ENCODE measurements around the gene MAP7. TPM values are rescaled to one million over a fixed set of nuclear protein-coding genes. Genes with fewer than 3 reads are reported as not detected.

Gene MAP7
- total and polyA plus RNA-seq, 2 donors, result 3.3 to 10.4 TPM

GRCh38 chr6:136520517-136520916, 29.7 kb downstream of the MAP7 start:
- H3K4me1 ChIP-seq (ENCODE audit: insufficient read depth), result no peaks in the 10 kb centered on the region
- H3K27ac ChIP-seq (ENCODE audit: low read depth), result no peak overlapping the region
- 84% methylated on average over 3 of the region's 3 CpGs for WGBS
- H3K36me3 ChIP-seq (ENCODE audit: insufficient read depth), result no peaks in the 10 kb centered on the region
- DNase-seq (ENCODE audit: extremely low spot score), result no peak
- no peak overlapping the region for H3K4me3 ChIP-seq (ENCODE audit: low read depth, low read length)

DNA sequence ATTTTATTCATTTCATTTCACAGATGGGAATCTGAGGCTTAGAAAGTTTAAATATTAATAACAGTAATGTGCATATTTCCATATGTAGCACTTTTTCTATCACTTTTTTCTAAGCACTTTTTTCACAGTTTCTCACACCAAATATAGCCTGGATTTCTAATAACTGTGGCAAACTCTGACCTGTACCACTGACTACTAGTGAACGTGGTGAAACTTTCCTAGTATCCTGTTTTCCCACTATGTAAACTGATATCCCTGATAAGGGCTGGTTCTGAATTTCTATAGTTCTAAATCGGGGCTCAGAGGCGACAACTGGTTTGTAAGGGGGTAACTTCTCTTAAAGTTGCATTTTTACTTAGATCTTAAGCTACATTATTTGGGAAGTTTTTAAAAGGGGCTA, 32.6 kb downstream of the MAP7 start:
- no peak for DNase-seq (ENCODE audit: extremely low spot score)
- Histone ChIP-seq H3K4me1 (ENCODE audit: insufficient read depth) (no peaks in the 10 kb centered on the region), H3K27ac (ENCODE audit: low read depth) (no peak overlapping the region), H3K4me3 (ENCODE audit: low read depth, low read length) (no peak overlapping the region), H3K36me3 (ENCODE audit: insufficient read depth) (no peaks in the 10 kb centered on the region)
- WGBS, result 68% methylated on average over 3 of the region's 3 CpGs

GRCh38 chr6:136517002-136517401, 33.2 kb downstream of the MAP7 start:
- no peaks in the 10 kb centered on the region for H3K36me3 ChIP-seq (ENCODE audit: insufficient read depth)
- H3K4me1 ChIP-seq (ENCODE audit: insufficient read depth), result no peaks in the 10 kb centered on the region
- no peak for DNase-seq (ENCODE audit: extremely low spot score)
- no peak overlapping the region for H3K27ac ChIP-seq (ENCODE audit: low read depth)
- H3K4me3 ChIP-seq (ENCODE audit: low read depth, low read length), result no peak overlapping the region

GRCh38 chr6:136514591-136514990, 35.6 kb downstream of the MAP7 start:
- DNase-seq (ENCODE audit: extremely low spot score), result no peak
- Histone ChIP-seq H3K36me3 (ENCODE audit: insufficient read depth) (no peaks in the 10 kb centered on the region), H3K4me3 (ENCODE audit: low read depth, low read length) (no peak overlapping the region), H3K4me1 (ENCODE audit: insufficient read depth) (no peaks in the 10 kb centered on the region), H3K27ac (ENCODE audit: low read depth) (no peak overlapping the region)
- WGBS, result 87% methylated on average over 4 of the region's 4 CpGs

GRCh38 chr6:136511926-136512325, 38.3 kb downstream of the MAP7 start:
- no peaks in the 10 kb centered on the region for H3K36me3 ChIP-seq (ENCODE audit: insufficient read depth)
- H3K4me3 ChIP-seq (ENCODE audit: low read depth, low read length), result no peak overlapping the region
- no peaks in the 10 kb centered on the region for H3K4me1 ChIP-seq (ENCODE audit: insufficient read depth)
- H3K27ac ChIP-seq (ENCODE audit: low read depth), result no peak overlapping the region
- 76% methylated on average over 3 of the region's 3 CpGs for WGBS
- DNase-seq (ENCODE audit: extremely low spot score), result no peak

DNA sequence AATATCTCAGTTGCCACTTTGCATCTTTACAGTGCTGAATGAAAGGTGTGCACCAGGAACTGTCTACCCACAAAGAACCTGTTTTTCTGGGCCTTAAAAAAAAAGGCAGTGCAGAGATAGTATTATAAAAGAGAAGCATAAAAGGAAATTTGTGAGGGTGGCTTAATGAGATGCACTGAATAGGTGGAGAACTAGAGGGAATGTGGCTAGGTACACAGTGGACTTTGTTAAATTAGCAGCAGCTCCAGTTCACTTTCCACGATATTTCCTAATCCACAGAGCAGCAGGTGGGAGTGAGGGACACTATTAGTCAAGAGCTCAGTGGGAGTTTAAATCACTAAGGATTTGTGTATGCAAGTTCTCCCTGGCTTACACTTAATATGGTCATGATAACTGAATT, 38.8 kb downstream of the MAP7 start:
- Histone ChIP-seq H3K36me3 (ENCODE audit: insufficient read depth) (no peaks in the 10 kb centered on the region), H3K4me3 (ENCODE audit: low read depth, low read length) (no peak overlapping the region), H3K4me1 (ENCODE audit: insufficient read depth) (no peaks in the 10 kb centered on the region), H3K27ac (ENCODE audit: low read depth) (no peak overlapping the region)
- WGBS, result 67% methylated on average over 1 of the region's 1 CpG
- no peak for DNase-seq (ENCODE audit: extremely low spot score)

GRCh38 chr6:136510782-136511181, 39.4 kb downstream of the MAP7 start:
- DNase-seq (ENCODE audit: extremely low spot score), result no peak
- H3K4me3 ChIP-seq (ENCODE audit: low read depth, low read length), result no peak overlapping the region
- no peaks in the 10 kb centered on the region for H3K36me3 ChIP-seq (ENCODE audit: insufficient read depth)
- no peaks in the 10 kb centered on the region for H3K4me1 ChIP-seq (ENCODE audit: insufficient read depth)
- WGBS, result 74% methylated on average over 4 of the region's 4 CpGs
- H3K27ac ChIP-seq (ENCODE audit: low read depth), result no peak overlapping the region

GRCh38 chr6:136510299-136510698, 39.9 kb downstream of the MAP7 start:
- H3K4me1 ChIP-seq (ENCODE audit: insufficient read depth), result no peaks in the 10 kb centered on the region
- 91% methylated on average over 5 of the region's 5 CpGs for WGBS
- H3K27ac ChIP-seq (ENCODE audit: low read depth), result no peak overlapping the region
- no peaks in the 10 kb centered on the region for H3K36me3 ChIP-seq (ENCODE audit: insufficient read depth)
- no peak for DNase-seq (ENCODE audit: extremely low spot score)
- H3K4me3 ChIP-seq (ENCODE audit: low read depth, low read length), result no peak overlapping the region

DNA sequence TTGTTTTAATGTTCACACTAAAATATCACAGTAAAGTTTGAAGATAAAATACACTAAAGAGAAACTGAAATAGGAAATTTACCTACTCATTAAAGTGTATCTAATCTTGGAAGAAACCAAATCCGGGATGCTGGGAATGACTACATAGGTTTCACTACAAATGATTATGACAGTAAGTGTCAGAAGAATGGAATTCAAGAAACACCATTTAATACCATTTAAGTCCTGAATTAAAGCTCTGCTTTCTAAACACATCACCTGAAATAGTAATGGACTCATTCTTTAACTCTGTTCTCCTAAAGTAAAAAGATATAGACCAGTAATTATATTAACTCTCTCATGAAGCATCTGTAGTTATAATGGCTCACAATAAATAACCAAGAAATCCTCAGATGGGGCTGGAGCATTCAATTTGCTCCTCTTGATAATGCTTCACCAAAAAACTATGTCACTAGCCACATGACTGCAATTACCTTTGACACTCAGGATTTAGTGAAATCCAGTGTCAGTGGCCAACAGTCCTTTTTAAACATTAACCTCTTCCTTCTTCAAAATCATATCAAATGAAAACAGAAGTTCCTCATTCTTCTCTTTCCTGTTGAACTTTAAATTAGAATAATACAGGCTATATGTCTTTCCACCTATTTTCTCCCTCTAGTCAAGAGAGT, 41.4 kb downstream of the MAP7 start:
- WGBS, result 74% methylated on average over 1 of the region's 1 CpG
- Histone ChIP-seq H3K4me3 (ENCODE audit: low read depth, low read length) (no peak overlapping the region), H3K4me1 (ENCODE audit: insufficient read depth) (no peaks in the 10 kb centered on the region), H3K27ac (ENCODE audit: low read depth) (no peak overlapping the region), H3K36me3 (ENCODE audit: insufficient read depth) (no peaks in the 10 kb centered on the region)
- no peak for DNase-seq (ENCODE audit: extremely low spot score)

- no peak for DNase-seq (ENCODE audit: extremely low spot score)
- Histone ChIP-seq H3K4me3 (ENCODE audit: low read depth, low read length) (no peak overlapping the region), H3K27ac (ENCODE audit: low read depth) (no peak overlapping the region), H3K4me1 (ENCODE audit: insufficient read depth) (no peaks in the 10 kb centered on the region), H3K36me3 (ENCODE audit: insufficient read depth) (no peaks in the 10 kb centered on the region)
- 74% methylated on average over 5 of the region's 5 CpGs for WGBS
These were observed 44.0 kb downstream of the MAP7 start for GRCh38 chr6:136506124-136506799.

DNA sequence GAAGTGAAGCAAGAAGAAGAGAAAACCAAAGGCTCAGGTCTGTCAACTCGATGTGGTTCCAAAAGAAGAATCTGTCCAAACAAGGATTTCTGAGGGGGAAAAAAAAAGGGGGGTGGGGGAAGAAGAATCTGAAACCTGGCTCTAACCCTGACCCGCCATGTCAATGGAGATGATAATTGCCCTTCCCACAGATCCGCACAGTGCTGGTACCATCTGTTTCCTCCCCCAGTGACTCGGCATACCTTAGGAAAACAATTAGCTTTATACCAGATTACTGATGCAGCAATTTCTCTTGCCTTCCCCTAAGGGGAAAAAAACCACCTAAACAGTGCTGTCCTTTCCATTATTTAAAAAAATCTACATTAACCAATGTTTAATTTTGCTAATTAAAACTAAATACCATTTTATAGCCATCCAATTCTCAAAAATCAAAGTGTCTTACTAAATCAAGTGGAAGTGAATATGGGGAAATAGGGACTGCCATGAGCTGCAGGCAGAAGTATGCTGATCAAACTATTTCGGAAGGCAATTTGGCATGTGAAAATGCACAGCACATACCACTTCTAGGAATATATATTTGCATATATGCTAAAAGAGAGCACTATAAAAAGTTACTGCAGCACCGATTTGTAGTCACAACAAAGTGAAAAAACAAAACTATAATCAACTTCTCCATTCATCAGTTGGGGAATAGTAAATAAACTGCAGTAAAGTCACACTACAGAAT, 46.8 kb downstream of the MAP7 start:
- no peak for DNase-seq (ENCODE audit: extremely low spot score)
- no peak overlapping the region for H3K4me3 ChIP-seq (ENCODE audit: low read depth, low read length)
- no peaks in the 10 kb centered on the region for H3K36me3 ChIP-seq (ENCODE audit: insufficient read depth)
- 50% methylated on average over 6 of the region's 6 CpGs for WGBS
- no peaks in the 10 kb centered on the region for H3K4me1 ChIP-seq (ENCODE audit: insufficient read depth)
- no peak overlapping the region for H3K27ac ChIP-seq (ENCODE audit: low read depth)

GRCh38 chr6:136502786-136503185, 47.4 kb downstream of the MAP7 start:
- Histone ChIP-seq H3K27ac (ENCODE audit: low read depth) (no peak overlapping the region), H3K36me3 (ENCODE audit: insufficient read depth) (no peaks in the 10 kb centered on the region), H3K4me1 (ENCODE audit: insufficient read depth) (no peaks in the 10 kb centered on the region), H3K4me3 (ENCODE audit: low read depth, low read length) (no peak overlapping the region)
- DNase-seq (ENCODE audit: extremely low spot score), result no peak

DNA sequence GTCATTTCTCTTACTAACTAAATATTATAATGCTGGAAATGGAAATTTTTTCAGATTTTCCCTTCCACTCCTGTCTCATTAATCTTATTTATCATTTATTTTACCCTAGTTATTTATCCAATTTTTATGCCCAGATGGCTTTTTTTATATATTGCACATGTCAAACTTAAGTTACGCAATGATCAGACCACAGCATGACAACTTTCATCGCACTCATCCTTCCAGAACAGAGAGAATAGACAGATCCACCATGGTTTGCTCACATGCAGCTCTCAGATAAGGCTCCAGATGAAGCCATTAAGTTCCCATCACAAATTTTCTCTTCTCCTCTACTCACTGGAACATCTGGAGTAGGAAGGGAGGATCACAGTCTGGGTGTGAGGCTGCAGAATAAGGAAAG, 48.7 kb downstream of the MAP7 start:
- no peak overlapping the region for H3K4me3 ChIP-seq (ENCODE audit: low read depth, low read length)
- WGBS, result 90% methylated on average over 2 of the region's 2 CpGs
- no peaks in the 10 kb centered on the region for H3K4me1 ChIP-seq (ENCODE audit: insufficient read depth)
- no peak for DNase-seq (ENCODE audit: extremely low spot score)
- H3K36me3 ChIP-seq (ENCODE audit: insufficient read depth), result no peaks in the 10 kb centered on the region
- no peak overlapping the region for H3K27ac ChIP-seq (ENCODE audit: low read depth)

DNA sequence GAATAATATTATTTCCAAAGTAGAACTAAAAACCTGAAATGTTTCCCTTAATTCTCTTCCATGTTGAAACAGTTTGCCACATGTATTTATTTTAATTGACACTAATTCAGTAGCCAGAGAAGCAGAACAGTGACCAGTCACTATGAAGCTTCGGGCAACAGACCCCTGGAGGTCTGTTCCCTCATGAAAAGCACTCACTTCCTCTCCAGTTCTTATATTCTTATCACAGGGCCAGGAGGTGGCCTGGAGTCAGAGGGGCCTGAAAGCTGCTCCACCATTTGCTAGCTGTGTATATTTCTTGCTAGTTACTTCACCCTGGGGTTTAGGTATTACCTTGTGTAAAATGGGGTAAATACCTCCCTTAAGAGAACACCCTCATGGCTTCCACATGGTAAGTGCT, 49.1 kb downstream of the MAP7 start:
- Histone ChIP-seq H3K4me3 (ENCODE audit: low read depth, low read length) (no peak overlapping the region), H3K4me1 (ENCODE audit: insufficient read depth) (no peaks in the 10 kb centered on the region), H3K36me3 (ENCODE audit: insufficient read depth) (no peaks in the 10 kb centered on the region), H3K27ac (ENCODE audit: low read depth) (no peak overlapping the region)
- DNase-seq (ENCODE audit: extremely low spot score), result no peak
- WGBS, result 68% methylated on average over 1 of the region's 1 CpG
